CD4-positive, alpha-beta memory T cell (primary cell): ENCODE results near the gene COL1A2. TPM values are rescaled to one million over a fixed set of nuclear protein-coding genes. Genes with fewer than 3 reads are reported as not detected.

Experiments
- CTCF ChIA-PET: fragments of 350-600 bp; sonication (Branson Sonifier 250); formaldehyde crosslinking; loops from one replicate; lab custom pipeline; 2021; ENCODE audit warnings: inconsistent platforms; ENCODE audit not compliant: partially characterized antibody; lab: Charles Lee
- POLR2A ChIA-PET: fragments of 350-600 bp; sonication (Branson Sonifier 250); formaldehyde crosslinking; loops from one replicate; lab custom pipeline; 2021; ENCODE audit not compliant: partially characterized antibody; lab: Charles Lee
- DNase-seq, 5 donors: peaks; one replicate each; pipeline versions ENCODE4 v3.0.0 to v3.0.0-alpha.2; 2020 to 2022; ENCODE audit warnings: mixed read lengths in 1 of 5
- H3K27ac ChIP-seq: one replicate; pipeline ENCODE4 v1.7.0; 2013; ENCODE audit warnings: low read depth, low read length
- H3K27me3 ChIP-seq: 2 replicates; pipeline ENCODE4 v1.7.0; 2013; ENCODE audit warnings: mild to moderate bottlenecking, low read length, moderate library complexity; ENCODE audit not compliant: insufficient read depth
- H3K36me3 ChIP-seq: 2 replicates; pipeline ENCODE4 v1.7.0; 2013; ENCODE audit warnings: mild to moderate bottlenecking, low read length, moderate library complexity; ENCODE audit not compliant: insufficient read depth
- H3K4me1 ChIP-seq: 2 replicates; pipeline ENCODE4 v1.7.0; 2013; ENCODE audit warnings: mild to moderate bottlenecking, low read length, moderate library complexity; ENCODE audit not compliant: insufficient read depth
- H3K4me3 ChIP-seq, 2 donors: one replicate each; pipeline ENCODE4 v1.7.0; 2013; ENCODE audit warnings: low read length in 2 of 2, mild to moderate bottlenecking in 1 of 2
- H3K9me3 ChIP-seq, 2 donors: one replicate each; pipeline ENCODE4 v1.7.0; 2013; ENCODE audit warnings: low read length in 2 of 2, control low read depth in 1 of 2; ENCODE audit not compliant: control insufficient read depth in 1 of 2
- H3K27ac Mint-ChIP-seq, 7 donors: one replicate each; pipeline ENCODE4 v1.8.0; 2020 to 2021; ENCODE audit warnings: mixed read lengths in 7 of 7, mild to moderate bottlenecking in 6 of 7, inconsistent platforms in 3 of 7, moderate library complexity in 3 of 7
- H3K27me3 Mint-ChIP-seq, 2 donors: one replicate each; pipeline ENCODE4 v1.8.0; 2020 to 2021; ENCODE audit warnings: mixed read lengths in 2 of 2
- H3K36me3 Mint-ChIP-seq, 2 donors: one replicate each; pipeline ENCODE4 v1.8.0; 2020 to 2021; ENCODE audit warnings: mixed read lengths in 2 of 2, inconsistent platforms in 1 of 2, mild to moderate bottlenecking in 1 of 2
- H3K4me1 Mint-ChIP-seq, 4 donors: one replicate each; pipeline ENCODE4 v1.8.0; 2020 to 2021; ENCODE audit warnings: mixed read lengths in 4 of 4, mild to moderate bottlenecking in 1 of 4
- H3K4me3 Mint-ChIP-seq, 8 donors: one replicate each; pipeline ENCODE4 v1.8.0; 2020 to 2021; ENCODE audit warnings: mixed read lengths in 8 of 8, mild to moderate bottlenecking in 7 of 8, moderate library complexity in 6 of 8, inconsistent platforms in 3 of 8
- H3K9me3 Mint-ChIP-seq, 8 donors: one replicate each; pipeline ENCODE4 v1.8.0; 2020 to 2021; ENCODE audit warnings: mixed read lengths in 8 of 8, mild to moderate bottlenecking in 5 of 8, inconsistent platforms in 3 of 8, moderate library complexity in 1 of 8
- intact Hi-C: fragments of 100-400 bp; cut with micrococcal nuclease; formaldehyde crosslinking; loops from one replicate; pipeline ENCODE4 v1.15.1; 2023
- polyA plus RNA-seq, 2 donors: library from polyadenylated mRNA; unstranded; fragments of 300-500 nt; fragmentation: Illumina TruSeq; gene quantifications; one replicate each; pipeline ENCODE4 v1.2.3, GENCODE V29; 2021
- total RNA-seq, 2 experiments: library from RNA; stranded (reverse); gene quantifications; one replicate each; pipeline ENCODE4 v1.2.3, GENCODE V29; 2021

The COL1A2 gene
- total and polyA plus RNA-seq, 4 experiments from 2014 or later = not detected

DNA sequence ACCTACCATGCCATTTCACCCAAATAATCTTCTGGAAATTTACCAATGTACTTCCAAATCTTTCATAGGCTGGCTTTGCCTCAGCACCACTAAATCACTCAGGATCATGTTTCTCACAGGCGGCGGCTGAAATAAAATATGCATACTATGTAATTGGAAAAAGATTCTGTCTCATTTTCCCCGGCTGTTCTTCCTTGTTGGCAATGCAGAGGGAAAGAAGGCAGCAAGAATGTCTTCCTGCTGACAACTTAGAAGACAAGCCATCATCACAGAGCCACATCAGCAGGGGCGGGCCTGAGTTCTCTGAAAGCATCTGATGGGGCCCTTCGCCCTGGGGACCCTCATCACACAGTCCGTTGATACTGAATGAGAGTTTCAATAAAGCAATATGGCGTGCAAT is 39.2 kb upstream of the COL1A2 start:
- Histone ChIP-seq H3K27ac (no peak overlapping the region), H3K4me1 (no peaks in the 10 kb centered on the region), H3K36me3 (no peaks in the 10 kb centered on the region), H3K27me3 (no peaks in the 10 kb centered on the region), H3K9me3 (no peaks in the 10 kb centered on the region), H3K4me3 (no peak overlapping the region)
- intact Hi-C loops = no loop called here
- POLR2A ChIA-PET = no interaction called here
- no peaks in the 10 kb centered on the region for H3K4me1 Mint-ChIP-seq
- DNase-seq = no peak
- CTCF ChIA-PET = interaction anchor here (0.6 kb wide), 1 partner anchor 18 kb away, joined by 3 read pairs; no protein-coding TSS in a partner anchor
- peaks cover 0 to 10% (median 0%) of the 10 kb centered on the region in 8 donors for H3K9me3 Mint-ChIP-seq
- H3K27ac Mint-ChIP-seq = no peak overlapping the region
- H3K4me3 Mint-ChIP-seq = no peak overlapping the region
- H3K27me3 Mint-ChIP-seq = no peaks in the 10 kb centered on the region
- H3K36me3 Mint-ChIP-seq = no peaks in the 10 kb centered on the region

DNA sequence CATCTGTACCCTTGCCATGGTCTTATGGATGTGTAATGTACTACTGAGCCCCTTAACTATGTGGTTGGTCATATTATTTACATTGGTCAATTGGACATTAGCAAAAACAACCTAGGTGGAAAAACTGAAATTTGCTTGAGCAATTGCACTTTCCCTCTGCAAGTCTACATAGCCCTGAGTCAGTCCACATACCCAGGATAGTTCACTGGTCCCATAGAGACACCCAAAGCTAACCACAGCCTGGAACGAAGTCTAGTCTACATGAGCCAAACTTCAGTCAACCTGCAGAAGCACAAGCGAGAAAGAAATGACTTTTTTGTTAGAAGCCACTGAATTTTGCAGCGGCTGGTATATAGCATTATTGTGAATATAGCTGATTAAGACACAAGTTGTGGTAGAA is 37.6 kb upstream of the COL1A2 start:
- no peaks in the 10 kb centered on the region for H3K9me3 ChIP-seq
- POLR2A ChIA-PET = no interaction called here
- H3K4me3 ChIP-seq = no peak overlapping the region
- intact Hi-C loops = no loop called here
- CTCF ChIA-PET = no interaction called here
- no peak for DNase-seq
- H3K9me3 Mint-ChIP-seq = peaks cover 0 to 10% (median 0%) of the 10 kb centered on the region in 8 donors
- no peak overlapping the region for H3K4me3 Mint-ChIP-seq
- H3K27ac Mint-ChIP-seq = no peak overlapping the region
- no peaks in the 10 kb centered on the region for H3K27me3 Mint-ChIP-seq
- no peaks in the 10 kb centered on the region for H3K4me1 Mint-ChIP-seq
- H3K36me3 Mint-ChIP-seq = no peaks in the 10 kb centered on the region
- no peaks in the 10 kb centered on the region for H3K4me1 ChIP-seq
- H3K36me3 ChIP-seq = no peaks in the 10 kb centered on the region
- no peaks in the 10 kb centered on the region for H3K27me3 ChIP-seq
- H3K27ac ChIP-seq = no peak overlapping the region

DNA sequence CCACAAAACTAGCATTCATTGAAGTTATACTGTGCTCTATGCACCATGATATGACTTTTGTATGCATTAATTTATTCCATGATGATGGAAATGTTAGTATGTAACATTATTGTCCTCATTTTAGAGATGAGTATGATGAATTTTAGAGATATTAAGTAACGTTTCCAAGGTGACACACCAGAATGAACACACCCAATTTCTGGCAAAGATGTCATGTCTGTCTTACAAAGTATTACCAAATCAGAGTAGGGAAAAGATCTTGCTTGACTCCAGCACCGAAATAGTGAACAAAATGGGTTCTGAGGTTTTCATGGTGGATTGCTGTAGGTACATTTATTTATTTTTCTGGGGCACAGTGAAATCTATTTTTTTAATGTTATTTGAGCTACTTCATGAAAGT is 33.8 kb upstream of the COL1A2 start:
- Mint-ChIP-seq H3K4me3 (no peak overlapping the region), H3K9me3 (peaks cover 0 to 12% (median 0%) of the 10 kb centered on the region in 8 donors), H3K27me3 (peaks cover 0 to 1% of the 10 kb centered on the region in 2 donors), H3K27ac (no peak overlapping the region), H3K36me3 (no peaks in the 10 kb centered on the region), H3K4me1 (no peaks in the 10 kb centered on the region)
- DNase-seq = no peak
- POLR2A ChIA-PET = no interaction called here
- CTCF ChIA-PET = no interaction called here
- H3K27ac ChIP-seq = no peak overlapping the region
- H3K36me3 ChIP-seq = no peaks in the 10 kb centered on the region
- no peaks in the 10 kb centered on the region for H3K9me3 ChIP-seq
- intact Hi-C loops = no loop called here
- no peak overlapping the region for H3K4me3 ChIP-seq
- H3K4me1 ChIP-seq = no peaks in the 10 kb centered on the region
- no peaks in the 10 kb centered on the region for H3K27me3 ChIP-seq

DNA sequence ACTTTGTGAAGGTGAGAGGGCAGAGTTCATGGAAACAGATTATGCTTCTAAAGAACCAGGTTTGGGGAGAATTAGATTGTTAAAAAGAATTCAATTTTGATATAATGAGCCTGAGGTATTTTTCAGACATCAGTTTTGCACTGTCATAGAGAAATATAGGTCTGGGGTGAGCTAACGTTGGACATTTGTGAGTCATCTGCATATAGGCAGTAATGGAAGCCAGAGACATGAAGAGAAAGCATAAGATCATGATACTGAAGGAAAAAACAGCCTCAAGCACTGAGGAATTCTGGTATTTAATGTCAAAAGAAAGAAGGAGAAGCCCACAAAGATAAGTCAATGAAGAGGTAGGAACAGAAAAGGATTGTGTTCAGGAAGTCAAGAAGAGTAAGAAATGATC is 32.4 kb upstream of the COL1A2 start:
- no peaks in the 10 kb centered on the region for H3K36me3 Mint-ChIP-seq
- H3K4me1 ChIP-seq = no peaks in the 10 kb centered on the region
- no peaks in the 10 kb centered on the region for H3K4me1 Mint-ChIP-seq
- no peak overlapping the region for H3K4me3 ChIP-seq
- CTCF ChIA-PET = no interaction called here
- peaks cover 0 to 3% of the 10 kb centered on the region in 2 donors for H3K27me3 Mint-ChIP-seq
- H3K27ac Mint-ChIP-seq = no peak overlapping the region
- no peaks in the 10 kb centered on the region for H3K27me3 ChIP-seq
- no peak overlapping the region for H3K4me3 Mint-ChIP-seq
- intact Hi-C loops = no loop called here
- POLR2A ChIA-PET = no interaction called here
- H3K27ac ChIP-seq = no peak overlapping the region
- no peak for DNase-seq
- no peaks in the 10 kb centered on the region for H3K36me3 ChIP-seq
- H3K9me3 Mint-ChIP-seq = peaks cover 0 to 12% (median 0%) of the 10 kb centered on the region in 8 donors
- H3K9me3 ChIP-seq = no peaks in the 10 kb centered on the region

DNA sequence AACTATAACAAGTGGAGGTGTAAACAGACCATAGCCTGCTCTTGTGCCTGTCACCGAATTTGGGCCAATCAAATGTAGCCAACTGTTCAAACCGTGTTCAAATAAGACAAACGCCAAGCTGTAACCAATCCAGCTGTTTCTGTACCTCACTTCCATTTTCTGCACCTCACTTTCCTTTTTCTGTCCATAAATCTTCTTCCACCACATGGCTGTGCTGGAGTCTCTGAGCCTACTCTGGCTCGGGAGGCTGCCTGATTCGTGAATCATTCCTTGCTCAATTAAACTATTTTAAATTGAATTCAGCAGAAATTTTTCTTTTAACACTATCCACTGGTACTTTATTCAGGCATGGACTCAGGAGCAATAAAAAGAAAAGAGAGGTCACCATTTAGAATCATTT is 29.9 kb upstream of the COL1A2 start:
- CTCF ChIA-PET = no interaction called here

DNA sequence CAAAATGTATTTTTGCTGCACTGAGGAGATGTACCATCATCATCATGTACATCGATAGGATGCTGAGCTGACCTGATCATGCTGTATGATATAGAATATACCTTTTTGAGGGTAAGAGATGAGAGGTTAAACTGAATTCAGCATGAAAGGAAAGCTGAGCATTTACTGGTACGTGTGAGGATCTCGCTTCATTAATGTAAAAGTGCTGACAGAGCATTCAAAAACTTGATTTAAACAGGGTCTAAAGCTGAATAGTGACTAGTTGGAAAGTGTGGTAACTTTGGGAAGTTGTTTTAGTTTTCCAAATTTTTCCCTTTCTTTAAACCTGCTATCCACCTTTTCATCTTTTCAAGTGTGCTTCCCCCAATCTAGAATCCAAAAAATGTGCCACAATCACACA is 28.5 kb upstream of the COL1A2 start:
- no peak overlapping the region for H3K27ac ChIP-seq
- no peak for DNase-seq
- peaks cover 0 to 4% (median 0%) of the 10 kb centered on the region in 8 donors for H3K9me3 Mint-ChIP-seq
- H3K4me3 Mint-ChIP-seq = no peak overlapping the region
- peaks cover 0 to 4% of the 10 kb centered on the region in 2 donors for H3K27me3 Mint-ChIP-seq
- H3K36me3 ChIP-seq = no peaks in the 10 kb centered on the region
- no peak overlapping the region for H3K4me3 ChIP-seq
- POLR2A ChIA-PET = no interaction called here
- CTCF ChIA-PET = no interaction called here
- intact Hi-C loops = no loop called here
- H3K36me3 Mint-ChIP-seq = no peaks in the 10 kb centered on the region
- no peak overlapping the region for H3K27ac Mint-ChIP-seq
- H3K27me3 ChIP-seq = no peaks in the 10 kb centered on the region
- no peaks in the 10 kb centered on the region for H3K4me1 ChIP-seq
- H3K9me3 ChIP-seq = no peaks in the 10 kb centered on the region
- no peaks in the 10 kb centered on the region for H3K4me1 Mint-ChIP-seq

More for the DNA sequence above, 29.9 kb upstream of the COL1A2 start:
- Histone ChIP-seq H3K4me1 (no peaks in the 10 kb centered on the region), H3K36me3 (no peaks in the 10 kb centered on the region), H3K9me3 (no peaks in the 10 kb centered on the region), H3K27me3 (no peaks in the 10 kb centered on the region), H3K4me3 (no peak overlapping the region), H3K27ac (no peak overlapping the region)
- peaks cover 0 to 4% of the 10 kb centered on the region in 2 donors for H3K27me3 Mint-ChIP-seq
- H3K36me3 Mint-ChIP-seq = no peaks in the 10 kb centered on the region
- no peak for DNase-seq
- H3K9me3 Mint-ChIP-seq = peaks cover 0 to 4% (median 0%) of the 10 kb centered on the region in 8 donors
- no peak overlapping the region for H3K4me3 Mint-ChIP-seq
- POLR2A ChIA-PET = no interaction called here
- H3K4me1 Mint-ChIP-seq = no peaks in the 10 kb centered on the region
- intact Hi-C loops = no loop called here
- H3K27ac Mint-ChIP-seq = no peak overlapping the region

DNA sequence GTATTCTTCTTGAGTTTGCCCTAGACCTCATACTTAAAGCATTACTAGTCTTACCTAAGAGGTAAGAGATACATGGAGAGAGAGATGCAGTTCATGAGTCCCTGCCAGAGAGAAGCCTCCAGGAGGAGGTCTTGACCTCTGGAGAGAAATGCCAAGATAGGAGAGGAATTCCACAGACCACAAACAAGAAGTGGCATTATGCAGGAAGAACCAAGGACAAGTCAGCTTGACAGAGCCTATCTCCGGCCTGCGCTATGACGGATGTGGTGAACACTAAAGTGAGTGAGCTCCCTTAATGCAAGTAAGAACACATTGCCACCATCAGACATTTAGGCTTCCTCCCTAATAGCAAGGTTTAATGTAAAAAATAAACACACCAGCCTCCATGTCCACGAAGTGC is 27.9 kb upstream of the COL1A2 start:
- DNase-seq = no peak
- no peaks in the 10 kb centered on the region for H3K27me3 ChIP-seq
- H3K36me3 Mint-ChIP-seq = no peaks in the 10 kb centered on the region
- no peak overlapping the region for H3K4me3 ChIP-seq
- H3K36me3 ChIP-seq = no peaks in the 10 kb centered on the region
- H3K27ac ChIP-seq = no peak overlapping the region
- peaks cover 0 to 4% (median 0%) of the 10 kb centered on the region in 8 donors for H3K9me3 Mint-ChIP-seq
- POLR2A ChIA-PET = no interaction called here
- no peak overlapping the region for H3K27ac Mint-ChIP-seq
- no peaks in the 10 kb centered on the region for H3K4me1 Mint-ChIP-seq
- H3K9me3 ChIP-seq = no peaks in the 10 kb centered on the region
- CTCF ChIA-PET = no interaction called here
- peaks cover 0 to 6% of the 10 kb centered on the region in 2 donors for H3K27me3 Mint-ChIP-seq
- intact Hi-C loops = no loop called here
- H3K4me1 ChIP-seq = no peaks in the 10 kb centered on the region
- H3K4me3 Mint-ChIP-seq = no peak overlapping the region

DNA sequence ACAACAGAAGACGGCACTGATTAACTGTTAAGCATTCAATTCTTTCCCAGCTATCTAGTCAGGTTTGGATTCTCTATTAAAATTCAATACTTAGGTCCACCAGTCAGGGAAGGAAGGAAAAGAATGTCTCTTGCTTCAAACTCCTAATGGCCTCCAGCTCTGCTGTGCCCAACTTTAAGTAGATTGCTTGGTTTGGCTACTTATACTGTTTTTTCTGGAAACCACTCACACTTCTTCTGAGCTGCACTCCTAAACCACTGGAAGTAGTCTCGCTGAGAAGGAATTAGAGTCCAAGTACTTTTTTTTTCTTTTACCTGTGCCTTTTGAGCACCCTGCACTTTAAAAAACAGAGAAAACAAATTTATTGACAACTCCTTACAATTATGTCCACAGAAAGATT is 26.7 kb upstream of the COL1A2 start:
- Mint-ChIP-seq H3K4me3 (no peak overlapping the region), H3K9me3 (peaks cover 0 to 6% (median 0%) of the 10 kb centered on the region in 8 donors), H3K36me3 (no peaks in the 10 kb centered on the region), H3K27me3 (peaks cover 6% of the 10 kb centered on the region in 2 donors), H3K27ac (no peak overlapping the region), H3K4me1 (no peaks in the 10 kb centered on the region)
- H3K27me3 ChIP-seq = no peaks in the 10 kb centered on the region
- no peaks in the 10 kb centered on the region for H3K36me3 ChIP-seq
- H3K9me3 ChIP-seq = no peaks in the 10 kb centered on the region
- H3K27ac ChIP-seq = no peak overlapping the region
- CTCF ChIA-PET = no interaction called here
- intact Hi-C loops = no loop called here
- DNase-seq = no peak
- no peaks in the 10 kb centered on the region for H3K4me1 ChIP-seq
- no peak overlapping the region for H3K4me3 ChIP-seq
- POLR2A ChIA-PET = no interaction called here
